Esophagus mucosa (tissue), 1 donor: Measurements from ENCODE around the gene KRT86. TPM values are rescaled to one million over a fixed set of nuclear protein-coding genes. Genes with fewer than 3 reads are reported as not detected.
"Not testable (repeated sequence)": the region's sequence is repeated elsewhere in the genome, so short reads cannot be mapped to it uniquely, and the experiment has no call there.

Experiments
- ATAC-seq: fragments of 200-7000 bp; cut with Tn5 transposase; one replicate; pipeline ENCODE4 v1.9.1; 2020
- total RNA-seq: library from RNA; stranded (reverse); gene quantifications from one replicate; pipeline ENCODE4 v1.2.4, GENCODE V29; 2023
- donor health status: DM: yes; HTN: yes; CAD: no.

KRT86 gene
- total RNA-seq, 1 donor from 2014 or later, result not detected

GRCh38 chr12:52294803-52295202, 20.4 kb downstream of the KRT86 start:
- no peak for ATAC-seq

- ATAC-seq, result no peak
Observed at GRCh38 chr12:52295663-52296062, 21.2 kb downstream of the KRT86 start.

GRCh38 chr12:52296572-52297215, 22.2 kb downstream of the KRT86 start:
- ATAC-seq, result no peak

- no peak for ATAC-seq
Observed at GRCh38 chr12:52298677-52299190, 24.3 kb downstream of the KRT86 start.

- no peak for ATAC-seq
Observed at GRCh38 chr12:52300796-52301691, 26.6 kb downstream of the KRT86 start.

GRCh38 chr12:52301721-52302120, 27.3 kb downstream of the KRT86 start:
- not testable (repeated sequence) for ATAC-seq

- ATAC-seq, result peak; percentile 22
Observed at GRCh38 chr12:52302242-52302914, 27.9 kb downstream of the KRT86 start.

- ATAC-seq, result not testable (repeated sequence)
Observed at GRCh38 chr12:52304941-52305411, 30.5 kb downstream of the KRT86 start.

- ATAC-seq, result no peak
Observed at GRCh38 chr12:52305921-52306705, 31.7 kb downstream of the KRT86 start.

GRCh38 chr12:52306731-52307130, 32.3 kb downstream of the KRT86 start:
- ATAC-seq, result no peak

- ATAC-seq, result peak; percentile 78
Observed at GRCh38 chr12:52307836-52308805, 33.7 kb downstream of the KRT86 start.

GRCh38 chr12:52308806-52309425, 34.5 kb downstream of the KRT86 start:
- ATAC-seq, result peak; percentile 6

- ATAC-seq, result no peak
Observed at GRCh38 chr12:52310622-52311284, 36.3 kb downstream of the KRT86 start.

- no peak for ATAC-seq
Observed at GRCh38 chr12:52311285-52311648, 36.8 kb downstream of the KRT86 start.

- no peak for ATAC-seq
Observed at GRCh38 chr12:52312086-52312485, 37.6 kb downstream of the KRT86 start.

GRCh38 chr12:52313461-52313860, 39.0 kb downstream of the KRT86 start:
- ATAC-seq, result no peak

GRCh38 chr12:52313926-52314325, 39.5 kb downstream of the KRT86 start:
- ATAC-seq, result no peak

- no peak for ATAC-seq
Observed at GRCh38 chr12:52314511-52314910, 40.1 kb downstream of the KRT86 start.

GRCh38 chr12:52315721-52316120, 41.3 kb downstream of the KRT86 start:
- not testable (repeated sequence) for ATAC-seq

GRCh38 chr12:52316290-52316689, 41.8 kb downstream of the KRT86 start:
- ATAC-seq, result no peak
